T-helper 1 cell (primary cell): Measurements from ENCODE around the gene IL1RAP.

ENCODE experiments used
- DNase-seq, 5 donors: peaks; one replicate each; pipeline ENCODE4 v3.0.0-alpha.2; 2012 to 2020

Gene IL1RAP

DNA sequence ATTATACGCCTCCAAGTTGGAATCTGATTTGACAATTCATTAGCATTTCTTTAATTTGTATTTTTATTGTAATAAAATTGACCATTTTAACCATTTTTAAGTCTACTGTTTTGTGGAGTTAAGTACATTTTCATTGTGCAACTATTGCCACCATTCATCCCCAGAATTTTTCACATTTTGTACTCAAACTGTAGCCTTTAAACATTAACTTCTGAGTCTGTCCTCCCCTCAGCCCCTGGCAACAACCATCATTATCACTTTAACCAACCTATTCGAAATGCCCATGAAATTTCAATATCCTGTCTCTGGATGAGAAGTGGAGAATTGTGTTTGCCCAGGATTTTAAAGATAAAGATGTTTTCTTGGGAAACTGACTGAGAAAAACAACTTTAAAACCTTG is 27.7 kb downstream of the IL1RAP start:
- DNase-seq = no peak

DNA sequence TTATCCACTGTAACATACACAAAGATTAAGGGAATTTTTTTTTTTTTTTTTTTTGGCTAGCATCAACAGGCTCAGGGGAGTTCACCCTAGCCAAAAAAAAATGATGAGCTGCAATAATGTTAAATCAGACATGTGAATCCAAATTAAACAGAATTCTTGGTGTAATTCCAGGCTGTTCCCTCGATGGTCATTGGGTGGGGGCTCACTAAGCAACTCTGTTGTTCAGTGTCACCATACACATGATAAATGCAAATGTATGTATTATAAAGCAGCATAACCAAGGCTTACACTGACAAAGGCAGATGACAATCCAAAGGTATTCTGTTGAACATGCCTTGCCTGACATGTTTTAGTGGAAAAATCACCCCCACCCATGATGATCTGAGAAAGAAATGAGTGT is 29.0 kb downstream of the IL1RAP start:
- DNase-seq = no peak

DNA sequence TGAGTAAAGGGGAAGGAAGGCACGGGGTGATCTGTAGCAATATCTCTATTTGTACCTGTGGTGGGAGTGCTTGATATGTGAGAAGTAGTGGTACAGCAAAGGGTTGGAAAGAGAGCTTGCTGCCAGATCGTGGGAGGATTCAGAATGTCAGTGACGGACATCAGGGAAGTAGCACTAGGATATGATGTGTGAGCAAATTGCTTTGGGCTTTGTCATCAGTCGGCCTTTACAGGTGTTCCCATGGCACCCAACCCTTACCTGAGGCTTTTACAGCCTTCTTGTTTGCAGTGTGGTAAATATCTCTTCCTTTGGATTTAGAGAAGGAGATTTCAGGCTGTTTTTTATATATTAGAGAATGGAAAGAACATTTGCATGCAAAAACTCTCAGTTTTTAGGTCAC is 29.8 kb downstream of the IL1RAP start:
- no peak for DNase-seq

DNA sequence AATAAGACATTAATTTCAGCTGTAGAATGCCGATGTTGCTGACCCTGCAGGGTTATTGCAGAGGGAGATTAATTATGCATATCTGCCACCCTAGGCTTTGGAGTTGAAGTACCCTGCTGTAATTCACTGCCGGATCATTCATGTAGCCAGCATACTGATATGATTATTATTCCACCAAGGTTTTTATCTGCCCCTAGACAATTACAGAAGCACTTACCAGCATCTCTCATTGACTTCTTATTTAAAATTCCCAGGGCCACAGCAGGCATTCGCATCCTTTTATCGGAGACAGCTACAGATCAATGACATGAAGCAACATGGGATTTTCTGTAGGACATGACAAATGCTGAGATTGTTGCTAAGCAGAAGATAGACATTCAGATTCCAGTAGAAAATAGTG is 31.3 kb downstream of the IL1RAP start:
- no peak for DNase-seq

DNA sequence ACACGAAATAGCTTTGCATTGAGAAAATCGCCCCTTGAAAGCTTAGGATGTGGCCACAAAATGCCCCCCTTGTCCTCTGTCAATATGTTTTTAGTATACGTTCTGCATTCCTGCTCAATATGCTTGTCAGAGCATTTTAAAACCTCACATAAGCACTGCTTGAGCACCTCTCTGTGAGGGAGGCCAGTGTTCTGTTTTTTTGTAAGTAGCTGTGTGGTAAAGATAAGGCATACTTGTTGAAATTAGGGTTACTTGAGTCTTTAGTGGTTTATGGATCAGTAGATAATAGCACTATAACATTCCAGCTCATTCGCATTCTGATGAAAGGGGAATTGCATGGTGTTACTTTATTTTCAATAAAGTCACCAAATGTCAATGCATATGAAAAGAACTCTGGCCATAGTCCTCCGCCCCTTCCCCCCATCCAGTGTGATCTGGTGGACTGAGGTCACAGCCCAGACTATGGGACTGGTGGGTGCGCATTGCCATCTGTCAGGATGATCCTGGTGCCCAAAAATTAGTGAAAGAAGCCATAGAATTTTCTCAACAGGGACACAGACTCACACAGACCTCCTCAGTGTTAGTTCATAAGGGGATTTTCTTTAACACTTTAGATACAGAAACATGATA is 33.1 kb downstream of the IL1RAP start:
- no peak for DNase-seq

DNA sequence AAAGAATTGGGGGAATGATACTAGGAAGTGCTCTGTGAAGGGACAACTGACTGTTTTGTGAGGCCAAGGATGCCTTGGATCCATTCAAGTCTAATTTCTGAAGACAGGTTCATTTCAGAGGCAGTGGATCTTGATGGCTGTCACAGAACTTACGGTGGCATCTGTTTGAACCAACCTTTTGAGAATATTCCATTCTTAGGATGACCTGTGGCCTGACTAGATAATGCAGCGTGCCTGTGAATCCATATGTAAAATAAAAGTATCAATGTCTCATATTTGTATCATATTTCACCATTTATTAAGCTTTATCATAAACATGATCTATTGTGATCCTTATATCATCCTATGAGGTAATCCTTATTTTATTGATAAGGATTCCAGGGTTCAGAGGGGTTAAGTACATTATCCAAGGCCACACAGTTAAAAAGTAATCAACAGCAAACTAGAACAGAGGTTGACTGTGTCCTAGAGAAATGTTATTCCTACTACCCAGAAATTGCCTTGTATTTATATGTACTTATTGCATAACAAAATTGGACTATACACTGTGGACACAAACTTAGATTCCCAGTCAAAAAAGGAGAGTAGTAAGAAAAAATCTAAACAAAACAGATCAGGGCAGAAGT is 34.3 kb downstream of the IL1RAP start:
- DNase-seq = no peak

DNA sequence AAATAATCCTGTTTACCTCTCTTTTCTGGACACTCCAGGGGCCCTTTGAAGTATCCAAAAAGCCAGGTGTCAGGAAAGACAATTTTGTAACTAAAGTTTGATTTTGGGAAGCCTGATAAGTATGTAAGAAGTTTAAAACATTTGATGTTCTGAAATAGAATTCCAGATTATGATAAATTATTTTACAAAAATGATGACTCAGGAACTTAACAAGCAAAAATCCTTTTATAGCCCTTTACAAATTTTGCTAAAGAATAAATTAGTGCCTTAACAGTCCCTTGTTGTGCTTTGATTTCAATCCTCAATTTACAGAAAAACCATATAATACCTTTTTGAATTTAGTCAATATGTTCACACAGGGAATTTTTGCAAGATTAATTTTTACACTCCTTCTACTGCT is 38.1 kb downstream of the IL1RAP start:
- no peak for DNase-seq

DNA sequence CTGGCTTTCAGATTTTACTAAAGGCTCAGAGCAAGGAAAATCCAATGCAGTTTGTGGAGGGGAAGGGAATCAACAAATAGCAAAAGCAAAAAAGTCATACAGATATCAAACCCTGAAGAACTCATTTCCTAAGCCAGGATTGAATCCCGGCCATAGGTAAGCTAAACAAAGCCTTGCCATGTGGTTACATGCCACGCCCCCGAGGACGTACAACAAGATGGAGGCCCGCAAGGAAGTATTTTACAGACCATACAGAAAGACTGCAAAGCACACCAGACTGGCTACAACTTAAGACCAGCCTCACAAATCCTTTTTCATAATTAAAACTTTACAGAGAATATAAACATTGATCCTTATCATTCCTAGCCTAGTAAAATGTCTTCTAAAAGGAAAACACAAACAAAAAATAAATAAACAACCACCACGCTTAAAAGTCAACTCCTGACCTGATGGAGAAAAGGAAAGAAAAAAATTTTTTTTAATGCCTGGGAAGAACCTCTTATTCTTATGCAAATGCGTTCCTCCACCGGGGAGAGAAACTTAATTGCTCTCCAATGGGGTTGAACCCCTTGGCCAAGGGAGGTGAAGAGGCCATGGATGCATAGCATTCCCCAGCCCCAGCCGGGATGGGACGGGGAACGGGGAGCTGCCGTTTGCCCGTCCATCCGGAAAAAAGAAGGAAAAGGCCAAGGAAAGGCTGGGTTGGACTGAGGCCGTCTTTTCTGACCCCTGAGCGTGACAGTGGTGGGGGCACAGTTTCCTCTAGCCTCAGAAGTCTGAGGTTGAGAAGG is 39.3 kb downstream of the IL1RAP start:
- no peak for DNase-seq

DNA sequence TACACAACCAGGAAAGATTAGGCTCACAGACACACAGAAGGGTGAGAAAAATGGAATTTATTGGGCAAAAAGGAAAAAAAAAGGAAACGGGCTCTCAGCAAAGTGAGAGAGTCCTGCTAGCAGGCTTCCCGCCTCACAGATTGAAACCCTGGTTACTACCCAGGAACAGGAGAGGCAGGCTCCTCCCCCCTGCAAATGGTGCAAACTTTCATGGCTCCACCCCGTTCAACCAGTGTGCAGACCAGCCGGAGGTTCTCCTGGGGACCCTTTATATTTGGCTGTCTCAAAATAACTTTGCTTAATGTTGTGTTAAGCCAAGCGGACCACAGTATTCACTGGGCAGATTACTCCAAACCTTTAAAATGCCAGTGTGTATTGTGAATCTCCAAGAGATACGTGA is 40.3 kb downstream of the IL1RAP start:
- no peak for DNase-seq

DNA sequence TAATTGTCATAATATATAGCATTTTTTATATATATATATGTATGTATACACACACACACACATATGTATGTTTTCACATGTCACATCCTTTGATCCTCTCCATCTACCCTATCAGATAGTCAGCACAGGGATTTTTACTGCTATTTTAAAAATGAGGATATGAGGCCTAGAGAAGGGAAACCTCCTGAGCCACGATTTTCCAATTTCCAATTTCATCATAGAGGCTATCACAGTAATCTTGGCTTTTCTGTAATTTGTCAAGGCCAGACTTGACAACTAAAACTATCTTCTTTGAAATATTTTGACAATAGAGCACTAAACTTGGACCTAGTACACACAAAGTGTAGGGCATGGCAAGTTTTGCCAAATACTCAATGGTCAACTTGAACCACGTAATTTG is 42.5 kb downstream of the IL1RAP start:
- DNase-seq = no peak

DNA sequence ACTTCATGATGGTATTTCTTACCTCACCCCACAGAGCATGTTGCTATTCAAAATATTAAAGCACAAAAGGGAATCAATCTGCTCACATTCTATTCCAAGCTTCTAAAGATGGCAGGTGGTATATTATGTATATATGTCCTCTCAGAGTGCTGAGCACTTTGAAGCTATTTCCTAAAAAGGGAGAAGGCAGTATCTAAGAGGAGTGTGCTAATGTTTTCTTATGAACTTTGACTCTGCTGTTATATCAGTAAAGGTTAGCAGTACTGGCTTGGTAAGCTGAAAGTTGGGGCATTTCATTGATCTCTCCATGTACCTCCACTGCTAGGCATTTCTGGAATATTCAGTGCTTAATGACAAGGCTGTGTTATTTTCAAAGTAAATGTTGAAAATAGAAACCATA is 43.4 kb downstream of the IL1RAP start:
- no peak for DNase-seq

DNA sequence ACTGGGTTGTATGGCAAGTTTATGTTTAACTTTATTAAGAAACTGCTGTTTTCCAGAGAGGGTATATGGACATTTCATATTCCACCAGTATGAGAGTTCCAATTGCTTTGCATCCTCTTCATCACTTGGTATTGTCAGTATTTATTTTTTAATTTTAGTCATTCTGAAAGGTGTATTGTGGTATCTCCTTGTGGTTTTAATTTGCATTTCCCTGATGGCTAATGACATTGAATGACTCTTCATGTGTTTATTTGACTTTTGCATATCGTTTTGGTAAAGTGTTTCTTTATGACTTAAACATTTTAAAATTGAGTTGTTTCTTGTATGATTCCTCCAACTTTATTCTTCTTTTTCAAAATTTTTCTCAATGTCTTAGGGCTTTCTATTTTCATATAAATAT is 44.4 kb downstream of the IL1RAP start:
- DNase-seq = peak in 1 of 5 donors; percentile 25

DNA sequence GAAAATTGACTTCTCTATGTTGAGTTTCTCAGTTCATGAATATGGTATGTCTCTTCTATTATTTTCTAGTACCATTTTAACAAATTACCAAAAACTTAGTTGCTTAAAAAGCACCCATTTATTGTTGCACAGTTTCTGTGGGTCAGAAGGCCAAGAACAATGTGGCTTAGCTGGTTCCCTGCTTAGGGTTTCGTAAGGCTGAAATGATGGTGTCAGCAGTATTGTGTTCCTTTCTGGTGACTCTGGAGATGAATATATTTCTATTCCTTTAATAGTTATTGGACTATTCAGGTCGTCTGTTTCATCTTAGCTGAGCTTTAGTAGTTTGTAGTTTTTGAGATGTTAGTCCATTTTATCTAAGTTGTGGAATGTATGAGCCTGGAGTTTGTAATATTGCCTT is 44.9 kb downstream of the IL1RAP start:
- no peak for DNase-seq

DNA sequence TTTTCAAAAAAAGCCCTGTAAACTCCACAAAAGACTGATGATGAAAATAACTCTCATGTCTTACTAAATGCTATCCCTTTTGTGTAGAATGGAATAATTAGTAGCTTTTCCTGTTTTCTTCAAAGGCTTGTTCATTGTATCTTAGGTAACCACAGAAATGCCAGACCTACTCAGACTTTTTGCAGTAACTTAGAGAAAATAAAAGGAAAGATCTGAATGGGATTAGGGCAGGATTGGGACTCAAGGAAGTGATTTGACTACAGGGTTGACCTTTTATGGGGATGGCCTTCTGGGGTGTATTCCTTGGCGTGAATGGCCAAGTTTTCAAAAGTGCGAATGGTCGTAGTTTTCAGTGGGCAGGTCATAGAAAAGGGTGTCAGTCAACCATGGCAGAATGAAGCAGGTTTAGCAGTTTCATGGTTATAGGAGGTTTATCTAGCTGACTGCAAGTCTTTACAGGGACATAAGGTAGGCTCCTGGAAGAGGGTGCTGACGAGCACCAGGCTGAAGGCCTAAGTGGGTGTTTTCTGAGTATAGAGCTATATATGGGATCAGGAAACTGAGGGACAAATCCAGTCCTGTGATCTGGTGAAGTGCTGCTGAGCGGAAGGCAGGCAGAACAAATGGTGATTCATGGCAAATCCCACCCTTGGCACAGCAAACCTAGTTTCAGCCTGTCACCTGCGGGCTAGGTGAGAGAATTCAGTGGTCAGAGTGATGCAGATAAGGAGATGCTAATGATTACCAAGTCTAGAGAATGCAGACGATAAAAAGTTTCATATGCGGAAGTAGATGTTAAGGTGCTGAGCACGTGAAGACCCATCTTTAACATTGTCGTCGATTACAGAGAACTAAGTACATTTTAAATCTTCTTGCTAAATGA is 46.4 kb downstream of the IL1RAP start:
- no peak for DNase-seq

DNA sequence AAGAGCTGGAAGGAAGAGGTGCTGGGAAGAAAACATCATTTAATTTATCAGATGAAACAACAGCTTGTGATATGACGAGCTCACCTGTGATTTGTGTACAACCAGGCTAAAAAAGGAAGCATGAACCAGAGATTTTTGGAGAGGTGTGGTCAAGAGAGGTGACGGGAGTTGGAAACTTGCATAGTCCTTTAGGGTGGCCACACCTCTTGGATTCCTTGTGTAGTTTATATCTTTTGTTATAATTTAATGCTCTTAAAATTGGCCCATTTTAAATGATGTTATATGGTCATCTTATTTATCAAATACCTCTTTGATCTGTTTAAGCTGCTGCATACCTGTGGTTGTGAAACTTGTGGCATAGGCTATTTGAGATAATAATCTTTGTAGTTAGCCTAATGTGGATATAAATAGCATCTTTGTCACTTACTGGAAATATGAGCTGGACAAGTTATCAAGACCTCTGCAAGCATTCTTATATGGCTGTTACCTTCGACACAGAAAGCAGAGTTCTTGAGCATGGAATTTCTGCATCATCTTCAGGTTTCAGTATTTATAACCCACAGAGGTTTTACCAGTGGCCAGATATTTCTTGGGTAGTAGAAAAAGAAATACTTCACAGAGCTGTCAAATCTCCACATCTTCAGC is 49.1 kb downstream of the IL1RAP start:
- DNase-seq = peak in 1 of 5 donors; percentile 53

DNA sequence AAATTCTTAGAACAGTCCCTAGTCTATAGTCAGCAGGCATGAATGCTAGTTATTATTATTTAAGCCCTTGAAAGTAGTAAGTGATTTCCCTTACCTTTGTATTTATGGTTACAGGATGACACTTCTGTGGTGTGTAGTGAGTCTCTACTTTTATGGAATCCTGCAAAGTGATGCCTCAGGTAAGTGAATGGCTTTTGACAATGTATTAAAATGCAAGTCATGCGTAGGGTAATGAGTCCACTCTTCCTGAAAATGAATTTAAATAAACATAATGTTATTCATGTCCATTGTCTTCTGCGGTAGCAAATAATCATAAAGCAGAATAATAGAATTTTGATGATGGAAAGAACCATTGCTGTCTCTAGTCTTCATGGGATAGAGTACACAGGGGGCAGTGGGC is 50.3 kb downstream of the IL1RAP start:
- no peak for DNase-seq

DNA sequence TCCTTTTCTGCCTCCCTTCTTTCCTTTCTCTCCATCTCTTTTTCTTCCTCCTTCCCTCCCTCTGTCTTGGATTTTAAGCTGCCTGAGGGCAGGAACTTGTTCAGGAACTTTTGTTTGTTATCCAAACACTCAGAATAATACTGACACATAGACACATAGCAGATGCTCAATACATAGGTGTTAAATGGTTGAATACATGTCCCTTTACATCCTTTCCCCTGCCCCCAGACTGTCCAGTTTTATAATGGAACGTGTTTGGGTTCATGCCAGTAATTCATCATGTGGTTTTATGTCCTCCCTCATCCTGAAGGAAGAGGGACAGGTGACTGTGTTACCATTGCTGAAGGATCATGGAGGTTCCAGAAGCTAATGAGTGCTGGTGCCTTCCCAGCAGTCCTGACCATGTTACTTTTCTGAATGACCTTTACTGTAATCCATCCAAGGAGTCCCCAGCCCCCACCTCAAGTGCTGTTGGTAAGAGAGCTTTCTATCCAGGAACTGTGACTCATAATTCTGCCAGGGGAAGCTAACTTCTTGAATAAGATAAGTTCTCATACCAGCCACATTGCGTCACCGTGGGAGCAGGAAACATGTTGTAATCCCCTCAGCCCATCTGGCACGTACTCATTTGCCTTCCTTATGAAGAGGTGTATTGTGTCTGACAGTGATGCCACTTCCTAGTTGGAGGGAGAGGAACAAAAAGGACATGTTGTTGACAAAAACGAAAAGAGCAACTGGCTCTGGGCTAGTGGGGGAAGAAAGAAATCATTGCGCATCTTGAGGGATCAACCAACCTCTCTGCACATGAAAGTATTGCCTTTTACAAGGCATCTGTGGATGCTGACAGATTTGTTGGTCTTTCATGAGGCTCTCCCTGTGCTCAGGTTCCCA is 52.4 kb downstream of the IL1RAP start:
- peak in 1 of 5 donors; percentile 95 for DNase-seq

DNA sequence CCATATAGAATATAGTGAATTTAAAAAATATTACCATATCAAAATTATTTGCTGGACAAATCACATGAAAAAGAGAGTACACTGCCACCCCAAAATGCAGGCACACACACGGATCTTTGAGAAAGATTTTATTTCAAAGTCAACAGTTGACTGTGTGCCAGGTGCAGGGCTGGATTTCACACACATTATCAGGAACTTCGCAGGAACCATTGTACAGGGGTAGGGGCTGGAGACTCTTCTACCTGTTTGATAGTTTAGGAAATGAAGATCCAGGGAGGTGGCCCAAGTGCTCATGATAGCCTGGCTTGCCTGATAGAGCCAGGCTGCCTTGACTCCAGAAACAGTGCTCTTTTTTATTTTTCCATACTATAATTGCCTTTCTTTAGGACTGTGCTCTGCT is 54.2 kb downstream of the IL1RAP start:
- DNase-seq = no peak

DNA sequence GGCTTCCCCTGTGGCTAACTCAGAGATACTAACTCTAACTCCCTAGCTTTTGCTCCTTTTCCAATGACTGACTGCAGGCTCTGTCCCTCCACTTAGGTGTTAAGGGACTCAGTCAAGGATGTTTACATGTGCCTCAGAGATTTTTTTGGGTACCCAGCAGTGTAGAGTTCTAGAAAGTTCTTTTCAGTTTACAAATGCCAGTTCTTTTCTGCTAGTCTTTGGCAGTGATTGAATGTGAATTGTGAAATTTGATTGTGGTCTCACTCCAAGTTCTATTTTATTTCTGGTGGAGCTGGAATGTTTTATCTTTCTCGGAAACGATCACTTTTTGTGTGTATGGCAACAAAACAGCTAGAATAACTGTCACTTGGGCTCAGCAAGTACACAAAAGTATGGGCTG is 60.6 kb downstream of the IL1RAP start:
- no peak for DNase-seq

DNA sequence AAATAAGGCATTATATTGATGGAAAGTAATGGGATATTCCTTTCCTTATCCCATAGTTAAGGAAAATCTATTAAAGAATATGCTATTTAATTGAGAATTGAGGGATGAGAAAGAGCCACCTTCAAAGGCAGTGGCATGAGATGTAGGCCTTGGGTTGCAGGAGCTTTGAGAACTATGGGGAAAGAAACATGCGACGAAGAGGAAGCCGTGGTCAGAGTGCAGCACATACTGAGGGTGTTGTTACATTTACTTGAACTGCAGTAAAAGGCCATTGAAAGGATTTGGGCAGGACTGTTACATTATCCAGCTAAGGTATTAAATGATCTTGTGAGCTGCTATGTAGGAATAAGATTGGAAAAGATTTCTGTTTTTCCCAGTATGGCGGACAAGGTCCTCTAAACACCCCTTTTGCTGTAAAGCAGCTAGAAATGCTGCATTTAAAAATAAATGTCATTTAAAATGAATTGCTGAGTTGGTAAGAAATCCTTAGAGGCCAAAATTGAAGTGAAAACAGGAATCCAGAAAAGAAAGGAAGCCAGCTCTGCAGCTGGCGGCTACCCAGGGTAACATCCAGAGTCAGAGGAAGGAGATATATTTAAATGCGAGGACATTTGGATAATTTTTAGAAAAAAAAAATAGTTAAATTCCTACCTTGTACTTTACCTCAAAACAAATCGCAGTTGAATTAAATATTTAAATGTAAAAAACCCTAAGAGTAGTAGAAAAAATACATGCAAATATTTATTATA is 61.7 kb downstream of the IL1RAP start:
- DNase-seq = peak in 1 of 5 donors; percentile 59

DNA sequence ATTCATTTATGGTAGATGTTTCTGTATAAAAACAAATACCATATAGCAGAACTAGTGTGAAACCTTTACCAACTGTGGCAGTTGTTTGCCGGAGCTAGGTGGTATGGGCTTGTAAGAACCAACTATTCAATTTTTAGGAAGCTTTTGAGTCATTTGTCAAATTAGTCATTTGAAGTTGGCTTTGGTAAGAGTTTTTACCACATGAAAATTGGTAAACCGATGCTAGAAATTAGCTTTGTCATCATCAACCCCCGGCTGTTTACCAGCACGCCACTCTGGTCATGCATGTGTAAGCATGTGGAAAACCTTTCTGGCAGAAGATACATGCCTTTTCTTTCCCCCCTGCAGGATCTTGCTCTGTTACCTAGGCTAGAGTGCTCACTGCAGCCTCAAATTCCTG is 63.3 kb downstream of the IL1RAP start:
- peak in 1 of 5 donors; percentile 73 for DNase-seq
